GM12892 (cell line): ENCODE measurements around the gene PPM1E. TPM values are rescaled to one million over a fixed set of nuclear protein-coding genes. Genes with fewer than 3 reads are reported as not detected.
"Not testable (repeated sequence)": the region's sequence is repeated elsewhere in the genome, so short reads cannot be mapped to it uniquely, and the experiment has no call there.

Experiments
- DNase-seq: peaks from one replicate; pipeline ENCODE4 v3.0.0; 2011; ENCODE audit not compliant: insufficient read length
- FAIRE-seq: peaks from 2 replicates; lab custom pipeline; 2011; peaks lifted over from hg19 to GRCh38; lab: Jason Lieb, UNC
- POLR2A ChIP-seq: IDR thresholded peaks from 2 replicates; pipeline ENCODE4 v1.6.1; 2011; ENCODE audit warnings: low read depth, low read length, control low read depth
- POLR2AphosphoS5 ChIP-seq: IDR thresholded peaks from 2 replicates; pipeline ENCODE4 v1.6.1; 2011; ENCODE audit warnings: low read depth, low read length, control low read depth
- TAF1 ChIP-seq: IDR thresholded peaks from 2 replicates; pipeline ENCODE4 v1.6.1; 2011; ENCODE audit warnings: low read depth, mild to moderate bottlenecking, control low read depth, low read length, borderline replicate concordance
- polyA plus RNA-seq: library from polyadenylated mRNA; unstranded; fragments of >200 nt; gene quantifications from one replicate; pipeline ENCODE4 v1.2.1, GENCODE V29; 2012; ENCODE audit warnings: missing spikeins, inconsistent platforms; ENCODE audit not compliant: missing spikeins

Gene PPM1E
- polyA plus RNA-seq: 0.15 TPM

- no peak for TF ChIP-seq POLR2A
- no peak for TF ChIP-seq POLR2AphosphoS5
- no peak for TF ChIP-seq TAF1
- peak; percentile 76 for FAIRE-seq
- peak; percentile 69 for DNase-seq
Measured at GRCh38 chr17:58755577-58756245, at the start of gene PPM1E. Gene PPM1E, plus strand, starts transcription at chr17:58755854.

- no peak for DNase-seq
- no peak for FAIRE-seq
- TF ChIP-seq POLR2AphosphoS5: no peak
Measured at GRCh38 chr17:58706351-58707140, 49.1 kb upstream of the PPM1E start.

GRCh38 chr17:58710948-58711552, 44.6 kb upstream of the PPM1E start:
- no peak for FAIRE-seq
- TF ChIP-seq POLR2A (no peak), TAF1 (no peak), POLR2AphosphoS5 (no peak)
- DNase-seq: no peak

- DNase-seq (no peak), FAIRE-seq (no peak)
- TF ChIP-seq POLR2AphosphoS5 (no peak), TAF1 (no peak), POLR2A (no peak)
Measured at GRCh38 chr17:58722274-58722673, 33.4 kb upstream of the PPM1E start.

- FAIRE-seq (no peak), DNase-seq (no peak)
- TF ChIP-seq POLR2A (no peak), POLR2AphosphoS5 (no peak), TAF1 (no peak)
Measured at GRCh38 chr17:58722696-58723095, 33.0 kb upstream of the PPM1E start.

GRCh38 chr17:58728798-58729197, 26.9 kb upstream of the PPM1E start:
- FAIRE-seq (no peak), DNase-seq (no peak)
- TF ChIP-seq POLR2A (no peak), TAF1 (no peak), POLR2AphosphoS5 (no peak)

GRCh38 chr17:58730937-58731336, 24.7 kb upstream of the PPM1E start:
- DNase-seq: no peak
- no peak for FAIRE-seq
- no peak for TF ChIP-seq TAF1
- TF ChIP-seq POLR2A: no peak
- no peak for TF ChIP-seq POLR2AphosphoS5

- TF ChIP-seq POLR2A: no peak
- no peak for TF ChIP-seq TAF1
- no peak for TF ChIP-seq POLR2AphosphoS5
- FAIRE-seq (no peak), DNase-seq (no peak)
Measured at GRCh38 chr17:58734040-58734439, 21.6 kb upstream of the PPM1E start.

GRCh38 chr17:58734811-58735210, 20.8 kb upstream of the PPM1E start:
- no peak for TF ChIP-seq POLR2A
- TF ChIP-seq POLR2AphosphoS5: no peak
- TF ChIP-seq TAF1: no peak
- DNase-seq: no peak
- no peak for FAIRE-seq

- TF ChIP-seq POLR2A (no peak), TAF1 (no peak), POLR2AphosphoS5 (no peak)
- FAIRE-seq (no peak), DNase-seq (no peak)
Measured at GRCh38 chr17:58741121-58741625, 14.5 kb upstream of the PPM1E start.

GRCh38 chr17:58747674-58748073, 8.0 kb upstream of the PPM1E start:
- no peak for DNase-seq
- FAIRE-seq: peak; percentile 40
- TF ChIP-seq POLR2A: no peak
- TF ChIP-seq POLR2AphosphoS5: no peak
- no peak for TF ChIP-seq TAF1

- FAIRE-seq: not testable (repeated sequence)
Measured at GRCh38 chr17:58749627-58750026, 6.0 kb upstream of the PPM1E start.

More at GRCh38 chr17:58749627-58750026, 6.0 kb upstream of the PPM1E start:
- DNase-seq: not testable (repeated sequence)
